GM18502 (cell line): Measurements from ENCODE around the gene CCM2L.

Experiments used
- ATAC-seq: cut with Tn5 transposase; IDR thresholded peaks from one replicate; pipeline ENCODE4 v1.9.1; 2021; ENCODE audit warnings: mild to moderate bottlenecking; ENCODE audit not compliant: unreplicated experiment, poor library complexity

Gene CCM2L

GRCh38 chr20:31991339-31991705 is 18.9 kb upstream of the CCM2L start:
- ATAC-seq: no peak

- no peak for ATAC-seq
These were observed 18.2 kb upstream of the CCM2L start for GRCh38 chr20:31992086-31992485.

- ATAC-seq: no peak
These were observed 13.2 kb upstream of the CCM2L start for GRCh38 chr20:31996996-31997395.

- no peak for ATAC-seq
These were observed 12.0 kb upstream of the CCM2L start for GRCh38 chr20:31998246-31998645.

- no peak for ATAC-seq
These were observed 6.9 kb upstream of the CCM2L start for GRCh38 chr20:32003325-32003724.

- ATAC-seq: no peak
These were observed 5.3 kb upstream of the CCM2L start for GRCh38 chr20:32004963-32005362.

GRCh38 chr20:32006053-32006452 is 4.2 kb upstream of the CCM2L start:
- ATAC-seq: no peak

GRCh38 chr20:32006841-32007786 is 3.1 kb upstream of the CCM2L start:
- ATAC-seq: no peak

- ATAC-seq: no peak
These were observed 2.2 kb upstream of the CCM2L start for GRCh38 chr20:32007787-32008616.

GRCh38 chr20:32009564-32009963 is 674 bp upstream of the CCM2L start:
- no peak for ATAC-seq

GRCh38 chr20:32010666-32011065 is 428 bp downstream of the CCM2L start:
- ATAC-seq: no peak

GRCh38 chr20:32012159-32012688 is 2.0 kb downstream of the CCM2L start:
- ATAC-seq: no peak

- no peak for ATAC-seq
These were observed 3.1 kb downstream of the CCM2L start for GRCh38 chr20:32013326-32013725.

GRCh38 chr20:32017711-32018251 is 7.5 kb downstream of the CCM2L start:
- no peak for ATAC-seq

GRCh38 chr20:32018269-32019155 is 8.3 kb downstream of the CCM2L start:
- ATAC-seq: no peak

GRCh38 chr20:32019156-32019510 is 8.9 kb downstream of the CCM2L start:
- ATAC-seq: no peak

GRCh38 chr20:32019563-32020463 is 9.6 kb downstream of the CCM2L start:
- ATAC-seq: no peak

- no peak for ATAC-seq
These were observed 10.9 kb downstream of the CCM2L start for GRCh38 chr20:32021091-32021490.
